NCI-H2029 treated with DMSO at 0.1 percent for 48 hours (cell line): ENCODE data around the gene PPP1R15B.

ENCODE experiments used
- DNase-seq: peaks from one replicate; lab custom pipeline; 2025; lab: John Stamatoyannopoulos, UW

PPP1R15B gene

GRCh38 chr1:204411451-204412204 is at the start of gene PPP1R15B:
TSS of gene PPP1R15B (minus strand) at chr1:204411817. CDS start at chr1:204411411, 406 bp downstream.
- peak; percentile 77 for DNase-seq

GRCh38 chr1:204460346-204460745 is 48.7 kb upstream of the PPP1R15B start:
- DNase-seq: no peak

- DNase-seq: no peak
Measured at GRCh38 chr1:204459706-204460105, 48.1 kb upstream of the PPP1R15B start.

- DNase-seq: no peak
Measured at GRCh38 chr1:204457666-204458065, 46.0 kb upstream of the PPP1R15B start.

- no peak for DNase-seq
Measured at GRCh38 chr1:204456826-204457442, 45.3 kb upstream of the PPP1R15B start.

- DNase-seq: no peak
Measured at GRCh38 chr1:204455831-204456145, 44.2 kb upstream of the PPP1R15B start.

- DNase-seq: no peak
Measured at GRCh38 chr1:204455063-204455830, 43.6 kb upstream of the PPP1R15B start.

GRCh38 chr1:204454476-204454875 is 42.9 kb upstream of the PPP1R15B start:
- no peak for DNase-seq

- no peak for DNase-seq
Measured at GRCh38 chr1:204453141-204453772, 41.6 kb upstream of the PPP1R15B start.

- DNase-seq: no peak
Measured at GRCh38 chr1:204451352-204452124, 39.9 kb upstream of the PPP1R15B start.

- DNase-seq: no peak
Measured at GRCh38 chr1:204450461-204451257, 39.0 kb upstream of the PPP1R15B start.

GRCh38 chr1:204449678-204450280 is 38.2 kb upstream of the PPP1R15B start:
- DNase-seq: no peak

- no peak for DNase-seq
Measured at GRCh38 chr1:204448991-204449677, 37.5 kb upstream of the PPP1R15B start.

- no peak for DNase-seq
Measured at GRCh38 chr1:204448344-204448964, 36.8 kb upstream of the PPP1R15B start.

- DNase-seq: no peak
Measured at GRCh38 chr1:204447736-204448135, 36.1 kb upstream of the PPP1R15B start.

GRCh38 chr1:204447190-204447589 is 35.6 kb upstream of the PPP1R15B start:
- DNase-seq: no peak

GRCh38 chr1:204446413-204447111 is 34.9 kb upstream of the PPP1R15B start:
- peak; percentile 61 for DNase-seq

- DNase-seq: no peak
Measured at GRCh38 chr1:204445860-204446412, 34.3 kb upstream of the PPP1R15B start.
